C4-2B (cell line): ENCODE measurements around the gene DEK.
"Not testable (repeated sequence)": the region's sequence is repeated elsewhere in the genome, so short reads cannot be mapped to it uniquely, and the experiment has no call there.

Source experiments
- ZFX ChIP-seq: fragments of 450-650 bp; IDR thresholded peaks from 2 replicates; pipeline ENCODE4 v1.6.1; 2017
- TF ChIP-seq, protein P1 (sequence below): fragments of 450-650 bp; conservative IDR thresholded peaks from 2 replicates; pipeline ENCODE4 v1.5.1; 2017; ENCODE audit warnings: mild to moderate bottlenecking

DNA sequence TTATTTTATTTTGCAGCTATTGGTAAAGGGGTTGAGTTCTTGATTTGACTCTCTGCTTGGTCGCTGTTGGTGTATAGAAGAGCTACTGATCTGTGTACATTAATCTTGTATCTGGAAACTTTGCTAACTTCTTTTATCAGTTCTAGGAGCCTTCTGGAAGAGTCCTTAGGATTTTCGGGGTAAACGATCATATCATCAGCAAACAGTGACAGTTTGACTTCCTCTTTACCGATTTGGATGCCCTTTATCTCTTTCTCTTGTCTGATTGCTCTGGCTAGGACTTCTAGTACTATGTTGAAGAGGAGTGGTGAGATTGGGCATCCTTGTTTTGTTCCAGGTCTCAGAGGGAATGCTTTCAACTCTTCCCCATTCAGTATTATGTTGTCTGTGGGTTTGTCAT lies 88.1 kb downstream of the DEK start:
- TF ChIP-seq, protein P1, sequence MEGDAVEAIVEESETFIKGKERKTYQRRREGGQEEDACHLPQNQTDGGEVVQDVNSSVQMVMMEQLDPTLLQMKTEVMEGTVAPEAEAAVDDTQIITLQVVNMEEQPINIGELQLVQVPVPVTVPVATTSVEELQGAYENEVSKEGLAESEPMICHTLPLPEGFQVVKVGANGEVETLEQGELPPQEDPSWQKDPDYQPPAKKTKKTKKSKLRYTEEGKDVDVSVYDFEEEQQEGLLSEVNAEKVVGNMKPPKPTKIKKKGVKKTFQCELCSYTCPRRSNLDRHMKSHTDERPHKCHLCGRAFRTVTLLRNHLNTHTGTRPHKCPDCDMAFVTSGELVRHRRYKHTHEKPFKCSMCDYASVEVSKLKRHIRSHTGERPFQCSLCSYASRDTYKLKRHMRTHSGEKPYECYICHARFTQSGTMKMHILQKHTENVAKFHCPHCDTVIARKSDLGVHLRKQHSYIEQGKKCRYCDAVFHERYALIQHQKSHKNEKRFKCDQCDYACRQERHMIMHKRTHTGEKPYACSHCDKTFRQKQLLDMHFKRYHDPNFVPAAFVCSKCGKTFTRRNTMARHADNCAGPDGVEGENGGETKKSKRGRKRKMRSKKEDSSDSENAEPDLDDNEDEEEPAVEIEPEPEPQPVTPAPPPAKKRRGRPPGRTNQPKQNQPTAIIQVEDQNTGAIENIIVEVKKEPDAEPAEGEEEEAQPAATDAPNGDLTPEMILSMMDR, result not testable (repeated sequence)
- not testable (repeated sequence) for TF ChIP-seq ZFX
